IPS DF 4.7 (cell line): ENCODE data around the gene GSK3B.

Experiments
- DNase-seq: peaks from one replicate; pipeline ENCODE4 v3.0.0-alpha.2; 2013; ENCODE audit warnings: low spot score; ENCODE audit errors: extremely low read depth

Gene GSK3B

DNA sequence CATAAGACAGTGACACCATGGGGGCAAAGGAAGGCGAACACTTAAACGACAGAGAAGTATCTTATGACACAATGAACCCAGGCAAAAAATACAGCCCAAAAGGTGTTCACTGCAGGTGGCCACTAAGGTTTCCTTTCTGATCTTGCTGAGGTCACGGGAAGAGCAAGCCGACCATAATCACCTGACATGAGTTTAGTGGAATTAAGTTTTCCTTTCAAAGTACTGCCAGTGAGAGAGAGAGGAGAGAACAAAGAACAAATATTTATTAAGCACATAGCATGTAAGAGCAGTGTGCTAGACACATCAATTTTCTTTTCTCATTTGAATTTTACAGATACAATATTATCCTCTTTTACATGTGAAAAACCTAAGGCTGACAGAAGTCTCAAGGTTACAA lies 210.1 kb downstream of the GSK3B start:
- no peak for DNase-seq

DNA sequence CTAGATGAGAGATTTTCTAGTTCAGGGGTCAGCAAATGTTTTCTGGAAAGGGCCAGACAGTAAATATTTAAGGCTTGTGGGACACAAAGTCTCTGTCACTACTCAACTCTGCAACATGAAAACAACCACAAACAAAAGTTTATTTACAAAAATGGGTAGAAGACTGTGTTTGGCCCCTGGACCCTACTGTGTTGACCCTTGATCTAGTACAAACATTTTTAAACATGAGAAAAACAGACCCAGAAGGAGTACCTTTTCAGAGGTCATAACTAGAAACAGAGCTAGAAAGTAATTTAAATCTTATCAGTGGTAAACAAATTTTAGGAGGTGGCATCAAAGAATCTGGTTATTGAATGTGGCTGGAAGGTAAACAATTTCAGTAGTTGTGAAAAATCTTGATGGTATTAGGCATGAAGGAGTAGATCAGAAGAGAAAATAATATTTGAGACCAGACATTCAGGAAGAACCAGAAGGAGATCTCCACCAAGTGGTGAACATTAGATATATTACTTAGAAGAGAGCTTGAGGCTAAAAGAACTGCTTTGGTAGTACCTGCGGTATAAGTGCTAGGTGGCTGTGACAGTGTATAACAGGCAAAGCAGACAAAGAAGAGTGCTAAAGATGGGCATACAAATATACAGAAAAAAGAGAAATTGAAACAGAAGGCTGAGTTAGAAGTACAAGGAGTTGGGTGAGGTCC lies 210.6 kb downstream of the GSK3B start:
- no peak for DNase-seq

GRCh38 chr3:119880966-119881365 lies 213.3 kb downstream of the GSK3B start:
- no peak for DNase-seq

DNA sequence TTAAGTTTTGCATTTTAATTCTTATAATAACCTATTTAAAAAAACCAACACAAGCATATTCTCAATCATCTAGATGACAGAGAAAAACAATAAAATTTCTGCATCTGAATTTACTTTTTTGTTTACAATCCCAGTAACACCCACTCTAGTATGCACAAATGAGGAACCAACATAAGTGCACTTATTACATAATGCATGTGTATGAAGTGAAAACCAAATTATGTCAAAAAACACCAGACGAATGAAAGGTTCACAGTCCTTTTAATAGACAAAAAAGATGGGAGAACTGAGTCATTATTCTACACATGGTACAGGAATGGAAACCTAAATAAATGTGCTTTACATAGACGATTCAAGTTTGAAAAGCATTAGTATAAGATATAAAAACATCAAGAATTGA lies 220.6 kb downstream of the GSK3B start:
- DNase-seq = no peak

GRCh38 chr3:119872773-119873172 lies 221.5 kb downstream of the GSK3B start:
- no peak for DNase-seq

DNA sequence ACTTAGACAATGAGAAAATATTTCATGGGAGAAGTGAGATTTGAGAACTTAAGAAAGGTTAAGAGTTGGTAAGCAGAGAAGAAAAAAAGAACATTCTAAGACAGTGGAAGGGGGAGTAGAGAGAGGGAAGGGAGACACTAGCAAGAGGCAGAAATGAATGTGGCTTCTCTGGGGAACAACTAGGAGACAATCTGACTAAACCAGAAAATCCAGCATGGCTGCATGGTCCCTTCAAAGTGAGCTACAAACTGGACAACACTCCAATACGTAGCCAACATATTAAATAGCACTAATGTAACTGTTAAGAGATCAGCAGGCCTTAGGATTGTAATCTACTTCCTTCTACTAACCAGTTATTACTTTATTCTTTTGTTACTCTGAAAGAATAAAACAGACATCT lies 222.7 kb downstream of the GSK3B start:
- no peak for DNase-seq

GRCh38 chr3:119870512-119870911 lies 223.7 kb downstream of the GSK3B start:
- DNase-seq = no peak

- no peak for DNase-seq
Measured at GRCh38 chr3:119864476-119864875, 229.8 kb downstream of the GSK3B start.

- no peak for DNase-seq
Measured at GRCh38 chr3:119862616-119863015, 231.6 kb downstream of the GSK3B start.

DNA sequence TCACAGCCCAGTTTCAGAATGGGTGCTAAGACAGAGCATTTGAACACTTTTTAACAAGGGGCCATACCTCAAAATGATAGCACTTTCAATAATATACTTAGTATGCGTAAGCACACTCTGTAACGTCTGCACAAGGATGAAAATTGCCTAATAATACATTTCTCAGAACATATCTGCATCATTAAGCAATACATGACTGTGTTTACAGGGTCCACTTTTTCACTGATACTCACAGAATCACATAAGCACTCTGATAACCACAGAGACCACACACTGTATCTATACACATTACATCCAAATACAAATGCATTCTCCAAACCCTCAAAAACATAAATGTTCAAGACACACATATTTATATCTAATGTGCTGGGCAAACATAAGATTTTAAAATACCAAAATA lies 232.6 kb downstream of the GSK3B start:
- no peak for DNase-seq

DNA sequence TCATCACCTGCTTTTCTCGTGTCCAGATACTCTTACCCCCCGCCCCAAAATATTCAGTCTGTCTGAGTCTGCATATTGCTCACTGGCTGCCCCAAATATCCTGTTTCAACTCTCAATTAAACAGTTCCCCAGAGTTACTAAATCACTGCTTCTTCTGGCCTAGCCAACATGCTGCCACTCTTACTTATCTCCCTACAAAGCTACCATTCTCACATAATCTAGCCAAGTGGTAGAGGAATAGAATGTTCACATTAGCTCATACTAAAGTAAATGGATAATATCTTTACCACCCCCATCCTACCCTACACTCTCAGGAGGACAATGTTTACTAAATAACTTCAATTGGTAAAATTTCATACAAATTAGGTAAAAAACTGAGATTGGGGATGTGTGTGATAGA lies 234.5 kb downstream of the GSK3B start:
- DNase-seq = no peak

- no peak for DNase-seq
Measured at GRCh38 chr3:119858957-119859356, 235.3 kb downstream of the GSK3B start.

- no peak for DNase-seq
Measured at GRCh38 chr3:119856695-119857094, 237.6 kb downstream of the GSK3B start.

DNA sequence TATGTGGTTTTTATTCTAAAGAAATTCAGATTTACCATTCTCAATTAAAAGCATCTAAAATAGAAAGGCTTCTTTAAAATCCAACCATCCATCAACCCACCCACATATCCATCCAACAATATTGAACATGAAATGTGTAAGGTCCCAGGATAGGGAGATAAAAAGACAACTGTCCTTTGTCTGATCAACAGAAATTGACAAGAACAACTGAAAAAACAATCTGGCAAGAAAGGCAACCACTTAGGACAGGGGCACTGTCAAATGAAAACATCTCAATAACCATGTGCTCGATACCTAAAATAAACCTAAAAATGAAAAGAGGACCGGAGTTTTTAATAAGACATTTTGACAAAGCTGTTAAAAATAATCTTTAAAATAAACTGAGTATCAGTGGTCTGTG lies 245.1 kb downstream of the GSK3B start:
- no peak for DNase-seq

GRCh38 chr3:119841808-119842471 lies 252.3 kb downstream of the GSK3B start:
- DNase-seq = no peak

DNA sequence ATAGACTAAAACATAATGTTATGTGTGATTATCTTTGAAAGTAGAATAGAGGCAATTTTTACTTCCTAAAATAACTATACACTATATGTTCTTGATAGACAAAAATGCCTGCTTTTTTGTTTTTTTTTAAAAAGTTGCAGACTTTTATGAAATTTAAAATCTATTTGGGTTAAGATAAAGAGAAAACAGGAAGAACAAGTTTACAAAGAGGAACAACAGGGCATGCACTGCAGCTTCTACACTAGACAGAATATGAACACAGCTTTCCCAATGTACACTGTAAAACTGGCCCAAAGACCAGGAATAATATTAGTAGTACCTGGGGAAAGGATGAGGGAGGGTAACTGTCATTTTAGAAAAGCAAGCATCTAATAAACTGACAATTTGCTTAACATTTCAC lies 258.7 kb downstream of the GSK3B start:
- no peak for DNase-seq

DNA sequence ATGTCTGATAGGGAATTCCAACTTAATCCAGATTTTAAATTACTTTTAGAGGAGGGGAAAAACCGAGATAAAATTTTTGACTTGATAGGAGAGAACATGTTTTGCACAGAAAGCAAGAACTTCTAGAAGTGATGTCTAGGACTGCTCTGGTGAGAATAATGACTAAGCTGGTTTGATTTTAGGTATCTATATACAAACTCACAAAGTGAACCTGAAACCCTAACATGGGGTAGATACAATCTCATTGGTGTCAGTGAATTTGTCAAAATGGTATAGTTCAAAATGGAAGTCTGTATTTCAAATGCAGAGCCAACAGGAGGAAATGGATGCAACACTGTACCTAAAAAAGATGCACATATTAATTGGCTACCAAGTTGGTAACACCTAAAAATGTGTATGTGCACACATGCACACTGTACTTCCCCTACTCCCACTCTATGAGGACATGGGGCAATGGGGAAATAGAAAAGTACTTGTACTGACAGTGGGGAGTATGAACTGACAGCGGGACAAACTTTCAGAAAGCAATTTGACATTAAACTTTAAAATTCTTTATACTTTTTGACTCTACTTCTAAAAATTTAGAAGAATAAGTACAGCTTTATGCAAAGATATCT lies 259.4 kb downstream of the GSK3B start:
- no peak for DNase-seq

- DNase-seq = no peak
Measured at GRCh38 chr3:119831941-119832371, 262.3 kb downstream of the GSK3B start.

- DNase-seq = no peak
Measured at GRCh38 chr3:119831022-119831421, 263.2 kb downstream of the GSK3B start.

- no peak for DNase-seq
Measured at GRCh38 chr3:119829420-119829819, 264.8 kb downstream of the GSK3B start.

DNA sequence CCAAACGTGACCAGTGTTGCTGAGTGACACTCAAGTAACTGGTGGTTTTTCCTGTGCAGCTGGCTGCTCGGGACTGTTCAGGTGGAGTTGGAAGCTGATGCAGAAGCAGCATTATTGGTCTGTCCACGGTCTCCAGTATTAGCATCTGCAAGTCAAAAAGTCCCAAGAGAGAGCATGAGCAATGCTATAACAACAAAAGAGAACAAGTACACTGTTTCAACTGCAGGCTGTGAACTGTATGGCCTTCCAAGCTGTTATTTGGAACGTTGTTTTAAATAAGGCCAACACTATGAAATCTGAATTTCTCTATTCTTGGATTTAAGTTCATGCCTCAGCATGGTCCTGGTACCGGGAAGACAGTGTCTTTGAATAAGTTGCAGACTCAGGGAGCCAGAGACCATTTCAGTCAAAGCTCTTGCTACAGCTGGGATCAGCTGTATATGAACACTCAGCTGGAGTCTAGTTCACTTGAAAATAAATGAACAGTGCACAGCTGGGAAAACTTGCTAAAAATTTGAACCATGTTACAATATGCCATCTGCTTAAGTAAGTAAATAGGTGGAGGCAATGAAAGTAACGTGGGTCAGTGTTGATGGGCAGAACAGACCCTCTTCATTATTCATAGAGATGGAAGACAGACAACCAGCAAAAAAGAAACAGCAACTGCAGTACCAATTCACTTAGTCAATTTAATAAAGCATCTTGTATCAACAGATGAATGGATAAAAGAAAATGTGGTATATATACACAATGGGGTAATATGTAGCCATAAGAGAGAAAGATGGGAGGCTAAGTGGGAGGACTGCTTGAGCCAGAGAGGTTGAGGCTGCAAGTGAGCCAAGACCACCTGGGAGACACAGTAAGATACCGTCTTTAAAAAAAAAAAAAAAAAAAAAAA lies 267.3 kb downstream of the GSK3B start:
- no peak for DNase-seq

GRCh38 chr3:119825820-119826219 lies 268.4 kb downstream of the GSK3B start:
- no peak for DNase-seq
